ENCODE measurements around the gene FOXN3.

FOXN3 gene

DNA sequence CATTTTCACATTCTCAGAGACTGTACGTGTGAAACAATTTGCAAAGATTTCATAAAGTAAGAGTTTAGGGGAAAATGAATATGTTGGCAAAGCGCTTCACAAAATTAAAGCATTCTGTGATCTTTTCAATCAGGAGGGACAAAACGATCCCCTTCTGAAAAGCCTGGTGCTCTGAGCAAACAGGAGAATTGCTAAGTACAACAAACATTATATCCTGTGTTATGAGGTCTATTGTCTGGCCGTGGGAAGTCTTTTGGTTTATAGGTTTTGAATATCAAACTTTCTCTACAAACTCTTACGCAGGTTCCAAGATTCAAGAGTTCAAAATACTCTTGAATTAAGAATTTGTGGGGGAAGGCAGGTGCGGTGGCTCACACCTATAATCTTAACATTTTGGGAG, 7.2 kb upstream of the FOXN3 start:
- Histone ChIP-seq H4K5ac (ENCODE audit: low read length) (no peak overlapping the region), H3K27ac (ENCODE audit: low read depth, low read length) (no peak overlapping the region), H3K4me2 (ENCODE audit: low read length) (no peak overlapping the region), H3K27me3 (ENCODE audit: insufficient read depth, low read length, poor library complexity) (no peaks in the 10 kb centered on the region), H3K4me1 (ENCODE audit: control insufficient read depth, low read depth, low read length) (peaks cover 5% of the 10 kb centered on the region), H3K56ac (ENCODE audit: low read length) (no peak overlapping the region), H2BK5ac (ENCODE audit: low read length) (no peak overlapping the region), H2BK15ac (replicated peaks; ENCODE audit: low read depth) (no peak overlapping the region), H3K79me1 (ENCODE audit: low read length) (no peaks in the 10 kb centered on the region), H3K79me2 (ENCODE audit: control insufficient read depth, insufficient read depth, low read length) (no peaks in the 10 kb centered on the region), H3K36me3 (ENCODE audit: control insufficient read depth, insufficient read depth, low read length) (no peaks in the 10 kb centered on the region), H3K4ac (ENCODE audit: low read depth, low read length) (no peak overlapping the region), H2BK120ac (ENCODE audit: low read depth, low read length) (no peak overlapping the region), H2AK5ac (ENCODE audit: low read length) (no peak overlapping the region), H3K4me3 (ENCODE audit: low read length) (no peak overlapping the region), H3K18ac (ENCODE audit: low read length) (no peak overlapping the region), H3K23ac (ENCODE audit: low read length) (no peak overlapping the region), H4K8ac (ENCODE audit: low read depth, low read length) (no peak overlapping the region), H3K9ac (ENCODE audit: low read length) (no peak overlapping the region)
- WGBS (ENCODE audit: extremely low coverage, insufficient coverage, low lambda C conversion rate), result no CpG with 5 or more reads among the region's 6 CpGs
- no peak for DNase-seq

DNA sequence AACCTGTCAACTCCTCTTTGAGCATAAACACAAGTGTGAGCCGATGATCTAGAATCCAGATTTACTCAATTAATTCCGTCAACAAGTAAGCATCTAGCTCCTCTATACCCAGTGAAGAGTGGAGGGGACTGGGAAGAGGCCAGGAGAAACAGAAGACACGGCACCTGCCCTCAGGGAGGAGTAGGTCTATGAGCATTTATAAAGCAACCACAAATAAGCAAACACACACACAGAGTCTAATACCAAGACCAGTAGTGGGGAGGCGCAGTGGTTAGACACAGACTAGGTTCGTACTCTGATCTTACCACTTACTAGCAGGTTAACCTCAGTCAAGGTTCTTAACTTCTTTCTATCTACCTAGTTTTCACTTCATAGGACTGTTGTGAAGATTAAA, 5.9 kb upstream of the FOXN3 start:
- no peaks in the 10 kb centered on the region for H3K79me1 ChIP-seq (ENCODE audit: low read length)
- no peak overlapping the region for H2BK15ac ChIP-seq (replicated peaks; ENCODE audit: low read depth)
- H3K4me2 ChIP-seq (ENCODE audit: low read length), result no peak overlapping the region
- no peak overlapping the region for H3K23ac ChIP-seq (ENCODE audit: low read length)
- H2BK120ac ChIP-seq (ENCODE audit: low read depth, low read length), result no peak overlapping the region
- no peaks in the 10 kb centered on the region for H3K79me2 ChIP-seq (ENCODE audit: control insufficient read depth, insufficient read depth, low read length)
- peaks cover 7% of the 10 kb centered on the region for H3K4me1 ChIP-seq (ENCODE audit: control insufficient read depth, low read depth, low read length)
- no peak overlapping the region for H3K4ac ChIP-seq (ENCODE audit: low read depth, low read length)
- DNase-seq, result no peak
- H4K5ac ChIP-seq (ENCODE audit: low read length), result no peak overlapping the region
- no peaks in the 10 kb centered on the region for H3K27me3 ChIP-seq (ENCODE audit: insufficient read depth, low read length, poor library complexity)
- H3K36me3 ChIP-seq (ENCODE audit: control insufficient read depth, insufficient read depth, low read length), result no peaks in the 10 kb centered on the region
- H2BK5ac ChIP-seq (ENCODE audit: low read length), result no peak overlapping the region
- H3K18ac ChIP-seq (ENCODE audit: low read length), result no peak overlapping the region
- H3K56ac ChIP-seq (ENCODE audit: low read length), result no peak overlapping the region
- WGBS (ENCODE audit: extremely low coverage, insufficient coverage, low lambda C conversion rate), result no CpG with 5 or more reads among the region's 5 CpGs
- H4K8ac ChIP-seq (ENCODE audit: low read depth, low read length), result no peak overlapping the region
- no peak overlapping the region for H2AK5ac ChIP-seq (ENCODE audit: low read length)
- no peak overlapping the region for H3K4me3 ChIP-seq (ENCODE audit: low read length)
- H3K27ac ChIP-seq (ENCODE audit: low read depth, low read length), result no peak overlapping the region
- no peak overlapping the region for H3K9ac ChIP-seq (ENCODE audit: low read length)

DNA sequence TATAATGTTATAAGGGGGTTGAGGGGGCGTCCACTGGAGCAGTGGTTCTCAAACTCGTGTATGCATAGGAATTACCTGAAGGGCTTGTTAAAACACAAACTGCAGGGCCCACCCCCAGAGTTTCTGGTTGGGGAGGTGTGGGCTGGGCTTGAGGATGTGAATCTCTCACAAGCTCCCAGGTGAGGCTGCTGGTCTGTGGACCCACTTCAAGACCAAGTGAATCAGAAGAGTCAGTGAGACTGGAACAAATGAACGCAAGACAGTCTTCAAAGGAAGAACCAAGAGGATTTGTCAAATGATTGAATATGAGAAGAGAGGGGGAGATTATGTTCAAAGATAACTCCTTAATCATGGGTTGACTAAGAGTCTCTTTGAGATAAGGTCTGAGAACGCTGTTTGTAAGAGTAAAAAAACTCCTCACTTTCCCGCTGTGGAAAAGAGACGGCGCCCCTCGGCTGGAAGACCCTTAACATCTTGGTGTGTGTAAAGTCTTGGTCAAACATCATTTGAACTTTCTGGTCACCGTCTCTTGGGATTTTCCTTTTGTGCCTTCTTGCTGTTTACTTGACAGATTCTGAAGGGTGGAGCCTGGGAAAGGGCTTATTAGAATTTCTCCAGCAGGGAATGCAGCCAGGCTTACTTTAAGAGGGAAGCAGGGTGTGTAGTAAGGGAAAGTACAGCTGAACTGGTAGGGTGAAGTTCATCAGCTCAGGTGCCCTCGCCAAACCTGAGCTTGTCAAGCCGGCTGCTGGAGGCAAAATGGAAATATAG, 5.3 kb upstream of the FOXN3 start:
- Histone ChIP-seq H2AK5ac (ENCODE audit: low read length) (no peak overlapping the region), H2BK5ac (ENCODE audit: low read length) (no peak overlapping the region), H3K9ac (ENCODE audit: low read length) (no peak overlapping the region), H3K27me3 (ENCODE audit: insufficient read depth, low read length, poor library complexity) (no peaks in the 10 kb centered on the region), H3K36me3 (ENCODE audit: control insufficient read depth, insufficient read depth, low read length) (no peaks in the 10 kb centered on the region), H3K18ac (ENCODE audit: low read length) (peak overlapping the region; percentile 46), H4K8ac (ENCODE audit: low read depth, low read length) (no peak overlapping the region), H3K27ac (ENCODE audit: low read depth, low read length) (no peak overlapping the region), H2BK120ac (ENCODE audit: low read depth, low read length) (no peak overlapping the region), H2BK15ac (replicated peaks; ENCODE audit: low read depth) (no peak overlapping the region), H4K5ac (ENCODE audit: low read length) (no peak overlapping the region), H3K4me2 (ENCODE audit: low read length) (no peak overlapping the region), H3K23ac (ENCODE audit: low read length) (no peak overlapping the region), H3K4me3 (ENCODE audit: low read length) (no peak overlapping the region), H3K79me2 (ENCODE audit: control insufficient read depth, insufficient read depth, low read length) (no peaks in the 10 kb centered on the region), H3K56ac (ENCODE audit: low read length) (no peak overlapping the region), H3K79me1 (ENCODE audit: low read length) (no peaks in the 10 kb centered on the region), H3K4me1 (ENCODE audit: control insufficient read depth, low read depth, low read length) (peaks cover 7% of the 10 kb centered on the region), H3K4ac (ENCODE audit: low read depth, low read length) (no peak overlapping the region)
- no CpG with 5 or more reads among the region's 11 CpGs for WGBS (ENCODE audit: extremely low coverage, insufficient coverage, low lambda C conversion rate)
- no peak for DNase-seq

DNA sequence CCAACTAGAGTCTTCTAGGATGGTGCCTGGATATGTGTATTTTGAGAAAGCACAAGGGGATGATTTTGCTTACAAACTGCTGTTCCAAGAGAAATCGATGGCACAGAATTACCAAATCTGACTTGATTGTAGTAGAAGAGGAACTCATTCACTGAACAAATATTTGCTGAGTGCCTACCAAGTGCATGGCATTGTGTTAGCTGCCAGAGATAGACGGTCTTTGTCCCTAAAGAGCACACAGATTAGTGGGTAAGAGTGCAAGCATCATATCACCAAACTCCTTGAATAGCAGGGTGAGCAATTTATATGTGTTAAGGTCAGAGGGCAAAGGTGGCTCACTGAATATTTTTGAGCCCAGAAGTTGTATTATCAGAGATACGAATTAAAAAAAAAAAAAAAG, 3.5 kb upstream of the FOXN3 start:
- H4K8ac ChIP-seq (ENCODE audit: low read depth, low read length), result no peak overlapping the region

DNA sequence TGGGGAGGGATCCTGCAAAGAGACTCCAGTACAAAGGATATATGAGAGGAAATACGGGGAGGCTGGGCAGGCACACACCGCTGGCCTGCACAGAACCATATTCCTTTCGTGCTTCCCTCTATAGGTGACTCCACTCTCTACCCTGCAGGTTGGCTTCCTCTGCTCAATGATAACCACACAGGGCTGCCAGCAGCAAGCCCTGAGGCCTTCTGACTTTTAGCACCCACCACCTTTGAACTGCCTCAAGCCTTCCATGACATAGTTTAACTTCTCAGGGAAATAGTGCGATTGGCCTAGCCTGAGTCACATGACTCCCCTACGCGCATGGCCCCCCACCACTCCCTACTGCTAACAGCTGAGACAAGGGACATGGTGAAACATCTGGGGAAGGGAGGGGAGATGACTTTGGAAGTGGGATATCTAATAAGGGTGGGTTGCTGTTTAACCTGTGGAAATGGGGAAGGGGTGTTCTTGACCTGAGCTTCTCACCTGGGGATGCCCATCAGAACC, 3.0 kb upstream of the FOXN3 start:
- Histone ChIP-seq H3K27me3 (ENCODE audit: insufficient read depth, low read length, poor library complexity) (no peaks in the 10 kb centered on the region), H3K23ac (ENCODE audit: low read length) (no peak overlapping the region), H3K79me2 (ENCODE audit: control insufficient read depth, insufficient read depth, low read length) (peaks cover 8% of the 10 kb centered on the region), H2BK5ac (ENCODE audit: low read length) (no peak overlapping the region), H3K27ac (ENCODE audit: low read depth, low read length) (no peak overlapping the region), H2BK120ac (ENCODE audit: low read depth, low read length) (no peak overlapping the region), H3K4me3 (ENCODE audit: low read length) (no peak overlapping the region), H3K79me1 (ENCODE audit: low read length) (no peaks in the 10 kb centered on the region), H3K36me3 (ENCODE audit: control insufficient read depth, insufficient read depth, low read length) (no peaks in the 10 kb centered on the region), H3K4me1 (ENCODE audit: control insufficient read depth, low read depth, low read length) (peaks cover 7% of the 10 kb centered on the region), H4K8ac (ENCODE audit: low read depth, low read length) (no peak overlapping the region), H2AK5ac (ENCODE audit: low read length) (no peak overlapping the region), H3K9ac (ENCODE audit: low read length) (no peak overlapping the region), H4K5ac (ENCODE audit: low read length) (no peak overlapping the region), H3K18ac (ENCODE audit: low read length) (no peak overlapping the region), H2BK15ac (replicated peaks; ENCODE audit: low read depth) (no peak overlapping the region), H3K4me2 (ENCODE audit: low read length) (no peak overlapping the region), H3K56ac (ENCODE audit: low read length) (no peak overlapping the region), H3K4ac (ENCODE audit: low read depth, low read length) (no peak overlapping the region)
- DNase-seq, result no peak
- no CpG with 5 or more reads among the region's 6 CpGs for WGBS (ENCODE audit: extremely low coverage, insufficient coverage, low lambda C conversion rate)

More for the DNA sequence above, 3.5 kb upstream of the FOXN3 start:
- no peak overlapping the region for H3K56ac ChIP-seq (ENCODE audit: low read length)
- H3K27me3 ChIP-seq (ENCODE audit: insufficient read depth, low read length, poor library complexity), result no peaks in the 10 kb centered on the region
- peaks cover 4% of the 10 kb centered on the region for H3K79me2 ChIP-seq (ENCODE audit: control insufficient read depth, insufficient read depth, low read length)
- H2BK15ac ChIP-seq (replicated peaks; ENCODE audit: low read depth), result no peak overlapping the region
- H2AK5ac ChIP-seq (ENCODE audit: low read length), result no peak overlapping the region
- no peak overlapping the region for H2BK5ac ChIP-seq (ENCODE audit: low read length)
- H3K4me3 ChIP-seq (ENCODE audit: low read length), result no peak overlapping the region
- no peak overlapping the region for H3K4ac ChIP-seq (ENCODE audit: low read depth, low read length)
- no peak overlapping the region for H3K27ac ChIP-seq (ENCODE audit: low read depth, low read length)
- no CpG with 5 or more reads among the region's 3 CpGs for WGBS (ENCODE audit: extremely low coverage, insufficient coverage, low lambda C conversion rate)
- DNase-seq, result no peak
- H3K79me1 ChIP-seq (ENCODE audit: low read length), result no peaks in the 10 kb centered on the region
- no peak overlapping the region for H3K9ac ChIP-seq (ENCODE audit: low read length)
- H3K36me3 ChIP-seq (ENCODE audit: control insufficient read depth, insufficient read depth, low read length), result no peaks in the 10 kb centered on the region
- H4K5ac ChIP-seq (ENCODE audit: low read length), result no peak overlapping the region
- H3K23ac ChIP-seq (ENCODE audit: low read length), result no peak overlapping the region
- H3K18ac ChIP-seq (ENCODE audit: low read length), result no peak overlapping the region
- H3K4me2 ChIP-seq (ENCODE audit: low read length), result no peak overlapping the region
- peaks cover 7% of the 10 kb centered on the region for H3K4me1 ChIP-seq (ENCODE audit: control insufficient read depth, low read depth, low read length)
- H2BK120ac ChIP-seq (ENCODE audit: low read depth, low read length), result no peak overlapping the region

DNA sequence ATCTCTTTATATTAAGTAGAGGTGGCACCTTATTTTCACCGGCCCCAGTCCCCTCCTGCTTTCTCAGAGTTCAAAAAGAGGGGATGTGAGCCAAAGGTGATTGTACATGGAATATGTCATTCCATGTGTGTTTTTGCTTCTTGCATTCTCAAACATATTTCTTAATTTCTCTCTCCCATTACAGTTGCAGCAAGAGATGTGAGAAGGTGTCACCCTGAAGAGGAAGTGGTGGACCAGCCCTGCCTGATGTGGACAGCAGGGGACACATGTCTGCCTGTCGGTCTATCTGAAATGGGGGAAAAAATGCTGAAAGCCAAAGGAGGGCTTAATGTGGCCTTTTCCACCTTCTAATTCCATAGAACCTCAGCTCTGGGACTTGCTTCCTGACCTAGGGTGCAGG, 1.9 kb upstream of the FOXN3 start:
- no peak overlapping the region for H3K27ac ChIP-seq (ENCODE audit: low read depth, low read length)
- H3K4me1 ChIP-seq (ENCODE audit: control insufficient read depth, low read depth, low read length), result peaks cover 7% of the 10 kb centered on the region
- no peak overlapping the region for H2BK120ac ChIP-seq (ENCODE audit: low read depth, low read length)
- H3K23ac ChIP-seq (ENCODE audit: low read length), result no peak overlapping the region
- H3K79me1 ChIP-seq (ENCODE audit: low read length), result peaks cover 1% of the 10 kb centered on the region
- H3K9ac ChIP-seq (ENCODE audit: low read length), result no peak overlapping the region
- H3K4ac ChIP-seq (ENCODE audit: low read depth, low read length), result no peak overlapping the region
- H3K79me2 ChIP-seq (ENCODE audit: control insufficient read depth, insufficient read depth, low read length), result peaks cover 18% of the 10 kb centered on the region
- H4K5ac ChIP-seq (ENCODE audit: low read length), result no peak overlapping the region
- H2BK15ac ChIP-seq (replicated peaks; ENCODE audit: low read depth), result no peak overlapping the region
- H3K36me3 ChIP-seq (ENCODE audit: control insufficient read depth, insufficient read depth, low read length), result no peaks in the 10 kb centered on the region
- H2AK5ac ChIP-seq (ENCODE audit: low read length), result no peak overlapping the region
- H2BK5ac ChIP-seq (ENCODE audit: low read length), result no peak overlapping the region
- no CpG with 5 or more reads among the region's 2 CpGs for WGBS (ENCODE audit: extremely low coverage, insufficient coverage, low lambda C conversion rate)
- no peaks in the 10 kb centered on the region for H3K27me3 ChIP-seq (ENCODE audit: insufficient read depth, low read length, poor library complexity)
- no peak overlapping the region for H4K8ac ChIP-seq (ENCODE audit: low read depth, low read length)
- H3K4me2 ChIP-seq (ENCODE audit: low read length), result no peak overlapping the region
- no peak for DNase-seq
- no peak overlapping the region for H3K4me3 ChIP-seq (ENCODE audit: low read length)
- no peak overlapping the region for H3K18ac ChIP-seq (ENCODE audit: low read length)
- no peak overlapping the region for H3K56ac ChIP-seq (ENCODE audit: low read length)
